Small intestine (tissue), 7 donors: Measurements from ENCODE around the gene DGAT2. TPM values are rescaled to one million over a fixed set of nuclear protein-coding genes. Genes with fewer than 3 reads are reported as not detected.

ENCODE experiments used
- DNase-seq, 2 donors: peaks; one replicate each; pipeline versions ENCODE4 v3.0.0 to v3.0.0-alpha.2; 2013
- FAIRE-seq: peaks from 2 replicates; lab custom pipeline; 2012; peaks lifted over from hg19 to GRCh38; lab: Jason Lieb, UNC
- H3K27ac ChIP-seq, 3 donors: one replicate each; pipeline ENCODE4 v1.5.1; 2013; ENCODE audit warnings: low read length in 2 of 3, mild to moderate bottlenecking in 2 of 3, control low read depth in 1 of 3, inconsistent platforms in 1 of 3, low read depth in 1 of 3, moderate library complexity in 1 of 3
- H3K27me3 ChIP-seq, 3 donors: one replicate each; pipeline ENCODE4 v1.6.1; 2013; ENCODE audit warnings: low read length in 3 of 3, inconsistent platforms in 1 of 3; ENCODE audit not compliant: control insufficient read depth in 3 of 3, insufficient read depth in 3 of 3
- H3K36me3 ChIP-seq, 3 donors: one replicate each; pipeline ENCODE4 v1.6.1; 2013; ENCODE audit warnings: low read length in 3 of 3, inconsistent platforms in 1 of 3, low read depth in 1 of 3, mild to moderate bottlenecking in 1 of 3, moderate library complexity in 1 of 3; ENCODE audit not compliant: control insufficient read depth in 3 of 3, insufficient read depth in 2 of 3
- H3K4me1 ChIP-seq, 3 donors: one replicate each; pipeline ENCODE4 v1.6.1; 2013; ENCODE audit warnings: low read length in 2 of 3, inconsistent platforms in 1 of 3, low read depth in 1 of 3, mild to moderate bottlenecking in 1 of 3, moderate library complexity in 1 of 3; ENCODE audit not compliant: control insufficient read depth in 3 of 3, insufficient read depth in 2 of 3
- H3K4me3 ChIP-seq, 3 donors: one replicate each; pipeline ENCODE4 v1.5.1; 2013; ENCODE audit warnings: low read length in 3 of 3, control low read depth in 1 of 3, inconsistent platforms in 1 of 3, low read depth in 1 of 3, mild to moderate bottlenecking in 1 of 3, moderate library complexity in 1 of 3
- H3K9me3 ChIP-seq, 2 donors: one replicate each; pipeline ENCODE4 v1.6.1; 2013; ENCODE audit warnings: low read depth in 1 of 2, low read length in 1 of 2; ENCODE audit not compliant: control insufficient read depth in 2 of 2, insufficient read depth in 1 of 2
- WGBS, 3 donors: extraction: QIAGEN DNeasy Blood & Tissue Kit; methylation state at CpG; one replicate each; pipeline ENCODE4 v1.1.7; 2013; 5-methylcytosine and 5-hydroxymethylcytosine counted together
- polyA plus RNA-seq, 4 donors: library from polyadenylated mRNA; stranded (reverse) in 3 of 4; unstranded in 1 of 4; fragments of 200-250 nt in 3 of 4; fragments of 120-200 nt in 1 of 4; gene quantifications; one replicate each; pipeline versions ENCODE4 v1.2.1 to v1.2.3, GENCODE V29; 2013
- donor health status: healthy with polysubstance abuse.
- donor health status: control.
- donor health status: control.
- donor health status: Bipolar disorder and iron deficiency.
- donor health status: healthy.

Gene DGAT2
- polyA plus RNA-seq, 4 donors: 5.8 to 97.5 (median 16.4) TPM

GRCh38 chr11:75813124-75813523, 44.5 kb downstream of the DGAT2 start:
- no peaks in the 10 kb centered on the region for H3K36me3 ChIP-seq
- 83 to 88% (median 84%) methylated on average over 2 of the region's 2 CpGs for WGBS, 3 donors
- peaks cover 4 to 15% (median 7%) of the 10 kb centered on the region in 3 donors for H3K4me1 ChIP-seq
- H3K27ac ChIP-seq: peak overlapping the region in 1 of 3 donors; percentile 42
- H3K4me3 ChIP-seq: no peak overlapping the region
- DNase-seq (no peak), FAIRE-seq (no peak)
- H3K27me3 ChIP-seq: no peaks in the 10 kb centered on the region
- no peaks in the 10 kb centered on the region for H3K9me3 ChIP-seq

- Histone ChIP-seq H3K9me3 (no peaks in the 10 kb centered on the region), H3K4me1 (peaks cover 4 to 15% (median 7%) of the 10 kb centered on the region in 3 donors), H3K27ac (peak overlapping the region in 1 of 3 donors; percentile 79), H3K27me3 (no peaks in the 10 kb centered on the region), H3K36me3 (no peaks in the 10 kb centered on the region), H3K4me3 (no peak overlapping the region)
- FAIRE-seq (no peak), DNase-seq (no peak)
- WGBS, 3 donors: 69 to 86% (median 84%) methylated on average over 1 of the region's 1 CpG
Measured at GRCh38 chr11:75813622-75814039, 45.1 kb downstream of the DGAT2 start.

- 1% methylated on average over 12 of the region's 12 CpGs for WGBS, 3 donors
- H3K4me1 ChIP-seq: peaks cover 4 to 15% (median 7%) of the 10 kb centered on the region in 3 donors
- no peaks in the 10 kb centered on the region for H3K9me3 ChIP-seq
- no peak for FAIRE-seq
- peak overlapping the region; percentile 16 to 98 (median 86) for H3K4me3 ChIP-seq
- peak overlapping the region; percentile 73 to 85 (median 79) for H3K27ac ChIP-seq
- no peak for DNase-seq
- H3K27me3 ChIP-seq: no peaks in the 10 kb centered on the region
- H3K36me3 ChIP-seq: no peaks in the 10 kb centered on the region
Measured at GRCh38 chr11:75814363-75814676, 45.7 kb downstream of the DGAT2 start.

- Histone ChIP-seq H3K4me3 (peak within 1 kb of the TSS; percentile 86 to 98 (median 97)), H3K27me3 (no peaks in the 10 kb centered on the region), H3K27ac (peak within 1 kb of the TSS; percentile 79 to 96 (median 85)), H3K4me1 (peaks cover 4 to 15% (median 8%) of the 10 kb centered on the region in 3 donors), H3K9me3 (no peaks in the 10 kb centered on the region), H3K36me3 (no peaks in the 10 kb centered on the region)
- 0 to 1% (median 0%) methylated on average over 38 to 39 of the region's 39 CpGs for WGBS, 3 donors
- FAIRE-seq (no peak), DNase-seq (peak; percentile 99 to 100)
Measured at GRCh38 chr11:75814677-75815344, 46.2 kb downstream of the DGAT2 start, which contains the start of gene UVRAG. UVRAG (plus strand) TSS chr11:75815210; CDS start chr11:75815408, 198 bp downstream.

- Histone ChIP-seq H3K27me3 (no peaks in the 10 kb centered on the region), H3K36me3 (no peaks in the 10 kb centered on the region), H3K27ac (peak overlapping the region; percentile 79 to 96 (median 85)), H3K9me3 (no peaks in the 10 kb centered on the region), H3K4me3 (peak overlapping the region; percentile 86 to 98 (median 97)), H3K4me1 (peaks cover 6 to 15% (median 11%) of the 10 kb centered on the region in 3 donors)
- FAIRE-seq: no peak
- no peak for DNase-seq
- 0 to 1% (median 1%) methylated on average over 36 to 60 of the region's 60 CpGs for WGBS, 3 donors
Measured at GRCh38 chr11:75815345-75816168, 47.0 kb downstream of the DGAT2 start.

- Histone ChIP-seq H3K4me3 (peak overlapping the region; percentile 86 to 98 (median 97)), H3K9me3 (no peaks in the 10 kb centered on the region), H3K27me3 (no peaks in the 10 kb centered on the region), H3K36me3 (no peaks in the 10 kb centered on the region), H3K27ac (peak overlapping the region in 1 of 3 donors; percentile 14), H3K4me1 (peaks cover 6 to 15% (median 15%) of the 10 kb centered on the region in 3 donors)
- no peak for FAIRE-seq
- WGBS, 3 donors: 14 to 26% (median 21%) methylated on average over 6 of the region's 6 CpGs
- DNase-seq: peak in 1 of 2 donors; percentile 27
Measured at GRCh38 chr11:75816561-75817239, 48.1 kb downstream of the DGAT2 start.

GRCh38 chr11:75820645-75821044, 52.1 kb downstream of the DGAT2 start:
- Histone ChIP-seq H3K27me3 (no peaks in the 10 kb centered on the region), H3K4me1 (peaks cover 9 to 22% (median 10%) of the 10 kb centered on the region in 3 donors), H3K4me3 (no peak overlapping the region), H3K27ac (no peak overlapping the region), H3K9me3 (no peaks in the 10 kb centered on the region), H3K36me3 (no peaks in the 10 kb centered on the region)
- DNase-seq (peak in 1 of 2 donors; percentile 84), FAIRE-seq (no peak)
- 28 to 64% (median 62%) methylated on average over 1 of the region's 1 CpG for WGBS, 3 donors

GRCh38 chr11:75821202-75821601, 52.6 kb downstream of the DGAT2 start:
- Histone ChIP-seq H3K4me1 (peaks cover 9 to 20% (median 9%) of the 10 kb centered on the region in 3 donors), H3K36me3 (no peaks in the 10 kb centered on the region), H3K4me3 (no peak overlapping the region), H3K27me3 (no peaks in the 10 kb centered on the region), H3K27ac (no peak overlapping the region), H3K9me3 (no peaks in the 10 kb centered on the region)
- 88 to 95% (median 94%) methylated on average over 5 of the region's 5 CpGs for WGBS, 3 donors
- FAIRE-seq: no peak
- DNase-seq: no peak
